Heart left ventricle (tissue), 16 donors: ENCODE results near the gene IBTK. TPM values are rescaled to one million over a fixed set of nuclear protein-coding genes. Genes with fewer than 3 reads are reported as not detected.
A peak's percentile ranks its signal among the peaks of the same experiment; 100 is the strongest.

Source experiments
- ATAC-seq, 4 donors: fragments of 200-7000 bp; cut with Tn5 transposase; one replicate each; pipeline ENCODE4 v1.9.1; 2020 to 2022; ENCODE audit warnings: moderate library complexity in 4 of 4, mild to moderate bottlenecking in 3 of 4, moderate number of reproducible peaks in 1 of 4
- DNase-seq, 5 donors: peaks; one replicate each; pipeline ENCODE4 v3.0.0-alpha.2; 2020
- H3K27ac ChIP-seq, 12 donors: fragments of 200-600 bp; sonication (generic) in 4 of 12; one replicate each; pipeline versions ENCODE4 v1.5.0 to v1.8.0; 2016 to 2022; ENCODE audit warnings: mild to moderate bottlenecking in 2 of 12
- H3K27me3 ChIP-seq, 9 donors: fragments of 200-600 bp; sonication (generic) in 2 of 9; one replicate each; pipeline versions ENCODE4 v1.5.1 to v1.8.0; 2016 to 2022; ENCODE audit warnings: mild to moderate bottlenecking in 3 of 9
- H3K36me3 ChIP-seq, 9 donors: fragments of 200-600 bp; sonication (generic) in 2 of 9; one replicate each; pipeline versions ENCODE4 v1.5.0 to v1.8.0; 2018 to 2022; ENCODE audit warnings: mild to moderate bottlenecking in 2 of 9
- H3K4me1 ChIP-seq, 12 donors: fragments of 200-600 bp; sonication (generic) in 4 of 12; one replicate each; pipeline versions ENCODE4 v1.5.0 to v1.8.0; 2016 to 2022; ENCODE audit warnings: mild to moderate bottlenecking in 3 of 12
- H3K4me3 ChIP-seq, 12 donors: fragments of 200-600 bp; sonication (generic) in 4 of 12; one replicate each; pipeline versions ENCODE4 v1.5.0 to v1.8.0; 2017 to 2022; ENCODE audit warnings: mild to moderate bottlenecking in 9 of 12, moderate library complexity in 4 of 12
- H3K9me3 ChIP-seq, 12 donors: fragments of 200-600 bp; sonication (generic) in 4 of 12; one replicate each; pipeline versions ENCODE4 v1.5.0 to v1.8.0; 2016 to 2022; ENCODE audit warnings: mild to moderate bottlenecking in 1 of 12
- CTCF ChIP-seq, 12 donors: fragments of 200-600 bp; sonication (generic) in 4 of 12; IDR thresholded peaks; one replicate each; pipeline versions ENCODE4 v1.5.0 to v1.8.0; 2018 to 2022; ENCODE audit warnings: antibody characterized with exemption in 12 of 12, mild to moderate bottlenecking in 5 of 12
- POLR2A ChIP-seq, 2 donors: fragments of 450-650 bp; IDR thresholded peaks; one replicate each; pipeline ENCODE4 v1.6.1; 2017; ENCODE audit warnings: antibody characterized with exemption in 2 of 2, mild to moderate bottlenecking in 2 of 2, moderate library complexity in 2 of 2
- WGBS, 4 donors: extraction: QIAGEN DNeasy Blood & Tissue Kit in 2 of 4; methylation state at CpG; one replicate each; pipeline versions ENCODE4 v1.1.5 to v1.1.7; 2013 to 2018; 5-methylcytosine and 5-hydroxymethylcytosine counted together
- intact Hi-C, 10 donors: fragments of 100-400 bp; cut with DNase I; formaldehyde crosslinking; loops; one replicate each; pipeline versions ENCODE4 v1.11.1 to v1.14.2; 2022
- polyA plus RNA-seq, 2 donors: library from polyadenylated mRNA; stranded (reverse); fragments of 200-250 nt; gene quantifications; one replicate each; pipeline ENCODE4 v1.2.3, GENCODE V29; 2013
- total RNA-seq, 9 donors: library from RNA; depleted of rRNA in 2 of 9; stranded (reverse); fragments of >200 nt in 2 of 9; fragmentation: NEBNext Ultra II Directional in 3 of 9; extraction: Animal tissue kit (Norgen Biotek cat#: 25700) in 3 of 9; gene quantifications; one replicate each; pipeline versions ENCODE4 v1.1.0 to v1.2.4, GENCODE V29; 2016 to 2023
- donor health status: ischemic (EF 13 %, LVEDD 7.1; RV severe dilation, severe dysfunction).
- donor health status: healthy with polysubstance abuse.
- donor health status: DM: no; HTN: yes; CAD: no.
- donor health status: DM: no; HTN: no; CAD: no.
- donor health status: ischemic (EF 25% LVEDD 6.9; RV normal size, moderate dysfunction).
- donor health status: ischemic (EF 25% LVEDD 5.7; RV mildly dilated, moderate dysfunction).
- donor health status: healthy.
- donor health status: DM: yes; HTN: yes; CAD: no.
- donor health status: ischemic (EF 35%, LVEDD 5.7; RV mildly dilated, moderate dysfunction).
- donor health status: nonischemic (EF 11% LVEDD 7.7; RV severe dilation, severe dysfunction).
- donor health status: DM: yes; HTN: yes; CAD: no.
- donor health status: PGD.
- donor health status: ischemic (EF 29% LVEDD 5.4; RV normal size, mild dysfunction).
- donor health status: nonischemic (EF 23%, LVEDD 6.1; RV moderate dilation, normal function).

IBTK gene
- total and polyA plus RNA-seq, 11 donors, result 19.4 to 39.2 (median 28.7) TPM

DNA sequence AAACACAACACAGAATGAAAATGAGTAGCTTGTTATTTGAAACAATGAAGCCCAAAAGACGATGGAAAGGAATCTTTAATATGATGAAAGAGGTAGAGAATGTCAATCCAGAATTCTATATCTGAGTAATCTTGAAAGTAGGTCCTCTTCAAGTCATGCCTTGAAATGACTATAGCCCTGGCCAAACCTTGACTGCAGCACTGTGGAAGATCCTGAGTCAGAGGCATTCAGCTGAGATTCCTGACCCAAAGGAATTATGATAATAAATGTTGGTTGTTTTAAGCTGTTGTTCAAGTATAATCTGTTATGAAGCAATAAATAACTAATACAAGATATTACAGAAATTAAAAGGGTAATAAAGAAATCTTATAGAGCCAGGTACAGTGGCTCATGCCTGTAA lies 64.8 kb downstream of the IBTK start:
- 71 to 84% (median 80%) methylated on average over 1 of the region's 1 CpG for WGBS, 4 donors
- peaks cover 0 to 90% (median 69%) of the 10 kb centered on the region in 9 donors for H3K36me3 ChIP-seq
- no peaks in the 10 kb centered on the region for H3K27me3 ChIP-seq
- no peak overlapping the region for H3K4me3 ChIP-seq
- no peak overlapping the region for H3K27ac ChIP-seq
- ATAC-seq, result no peak
- intact Hi-C loops, result loop anchor here in 1 of 10 donors (10.0 kb wide), 1 partner anchor 428 kb away; the partner anchor contains the start of gene TENT5A
- no peaks in the 10 kb centered on the region for H3K9me3 ChIP-seq
- TF ChIP-seq POLR2A (IDR thresholded peaks at IDR 0.05) (no peak), CTCF (IDR thresholded peaks at IDR 0.05) (no peak)
- no peak for DNase-seq
- H3K4me1 ChIP-seq, result peaks cover 0 to 6% (median 0%) of the 10 kb centered on the region in 12 donors

- H3K4me3 ChIP-seq, result no peak overlapping the region
- H3K27ac ChIP-seq, result peak overlapping the region in 1 of 12 donors; percentile 9
- TF ChIP-seq POLR2A (IDR thresholded peaks at IDR 0.05), result no peak
- no peak for TF ChIP-seq CTCF (IDR thresholded peaks at IDR 0.05)
- WGBS, 4 donors, result 80 to 86% (median 83%) methylated on average over 4 of the region's 4 CpGs
- intact Hi-C loops, result loop anchor here in 9 of 10 donors (2.0 to 10.0 kb wide), 12 partner anchors 92 to 1575 kb away; partner anchors contain the start of gene TENT5A (in 7 of the 9)
- DNase-seq (no peak), ATAC-seq (peak in 1 of 4 donors; percentile 12)
- no peaks in the 10 kb centered on the region for H3K27me3 ChIP-seq
- no peaks in the 10 kb centered on the region for H3K9me3 ChIP-seq
- H3K4me1 ChIP-seq, result peaks cover 0 to 8% (median 0%) of the 10 kb centered on the region in 12 donors
- H3K36me3 ChIP-seq, result peaks cover 0 to 80% (median 64%) of the 10 kb centered on the region in 9 donors
These were observed 68.1 kb downstream of the IBTK start for GRCh38 chr6:82179415-82179814.

DNA sequence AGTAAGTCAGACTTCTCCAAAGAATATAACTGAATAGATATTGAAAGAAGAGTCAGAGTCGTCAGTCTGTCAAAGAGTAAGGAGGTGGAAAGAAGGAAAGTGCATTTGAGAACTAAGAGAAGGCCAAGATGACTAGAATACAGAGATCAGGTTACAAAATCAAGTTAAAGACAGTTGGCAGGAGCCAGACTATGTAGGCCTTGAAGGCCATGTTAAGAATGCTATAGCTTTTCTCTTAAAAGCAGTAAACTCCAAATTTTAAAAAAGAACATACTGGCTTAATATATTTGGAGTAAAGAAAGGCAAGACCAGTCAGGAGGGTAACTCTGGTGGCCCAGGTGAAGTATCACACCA lies 68.8 kb downstream of the IBTK start:
- Histone ChIP-seq H3K36me3 (peaks cover 0 to 80% (median 67%) of the 10 kb centered on the region in 9 donors), H3K4me3 (no peak overlapping the region), H3K9me3 (no peaks in the 10 kb centered on the region), H3K27me3 (no peaks in the 10 kb centered on the region), H3K4me1 (peaks cover 0 to 8% (median 0%) of the 10 kb centered on the region in 12 donors), H3K27ac (no peak overlapping the region)
- intact Hi-C loops, result loop anchor here in 9 of 10 donors (2.0 to 10.0 kb wide), 12 partner anchors 91 to 1574 kb away; partner anchors contain the start of gene TENT5A (in 7 of the 9)
- no peak for DNase-seq
- TF ChIP-seq CTCF (IDR thresholded peaks at IDR 0.05) (no peak), POLR2A (IDR thresholded peaks at IDR 0.05) (no peak)
- ATAC-seq, result no peak
- 87 to 94% (median 90%) methylated on average over 1 of the region's 1 CpG for WGBS, 4 donors

DNA sequence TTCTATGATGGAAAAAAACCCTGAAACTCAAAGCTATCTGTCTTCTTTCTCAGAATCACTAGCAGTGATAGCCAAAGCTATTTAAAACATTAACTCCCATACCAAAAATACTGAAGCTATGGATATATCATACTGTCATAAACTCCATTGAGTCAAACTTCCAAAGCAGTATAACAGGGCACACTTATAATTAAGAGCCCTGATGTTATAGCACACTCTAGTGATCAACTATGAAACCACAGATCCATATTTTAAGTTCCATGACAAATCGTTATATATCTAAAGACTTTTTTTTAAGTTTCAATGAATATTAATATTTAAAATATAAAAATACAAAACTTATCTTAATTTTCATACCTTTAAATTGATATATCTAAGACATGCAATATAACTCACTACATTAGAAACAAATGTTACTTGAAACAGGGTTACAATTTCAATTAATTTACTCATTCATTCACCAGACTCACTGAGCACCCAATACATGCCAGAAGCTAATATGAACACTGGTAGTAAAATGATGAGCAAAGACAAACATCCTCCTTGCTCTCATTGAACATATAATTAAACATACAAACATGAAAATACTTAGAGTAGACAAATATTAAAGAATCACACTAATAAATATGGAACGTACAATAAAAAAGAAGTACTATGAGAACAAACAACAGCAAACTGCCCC lies 69.3 kb downstream of the IBTK start:
- TF ChIP-seq POLR2A (IDR thresholded peaks at IDR 0.05) (no peak), CTCF (IDR thresholded peaks at IDR 0.05) (peak; percentile 34 to 80 (median 63))
- DNase-seq, result no peak
- no peak overlapping the region for H3K4me3 ChIP-seq
- intact Hi-C loops, result loop anchor here in 9 of 10 donors (2.0 to 10.0 kb wide), 12 partner anchors 91 to 1573 kb away; partner anchors contain the start of gene TENT5A (in 7 of the 9)
- H3K9me3 ChIP-seq, result no peaks in the 10 kb centered on the region
- WGBS, 4 donors, result 56 to 58% (median 57%) methylated on average over 2 of the region's 2 CpGs
- H3K4me1 ChIP-seq, result peaks cover 0 to 8% (median 0%) of the 10 kb centered on the region in 12 donors
- peak; percentile 55 to 87 (median 85) for ATAC-seq
- H3K27ac ChIP-seq, result no peak overlapping the region
- peaks cover 0 to 83% (median 71%) of the 10 kb centered on the region in 9 donors for H3K36me3 ChIP-seq
- H3K27me3 ChIP-seq, result no peaks in the 10 kb centered on the region
